K562 (cell line): ENCODE data around the gene MEF2C. TPM values are rescaled to one million over a fixed set of nuclear protein-coding genes. Genes with fewer than 3 reads are reported as not detected.

ENCODE experiments used
- AFF4 ChIP-seq: sonication (generic); formaldehyde crosslinking; IDR thresholded peaks from 2 replicates; pipeline ENCODE4 v1.8.0; 2023; ENCODE audit warnings: mild to moderate bottlenecking, missing genetic modification reagents
- CBFA2T3 ChIP-seq: fragments of 450-650 bp; IDR thresholded peaks from 2 replicates; pipeline ENCODE4 v1.6.1; 2017
- CBX5 ChIP-seq: IDR thresholded peaks from 2 replicates; pipeline ENCODE4 v1.6.1; 2014; ENCODE audit warnings: low read depth, borderline replicate concordance
- FIP1L1 ChIP-seq: fragments of 200-400 bp; formaldehyde crosslinking; IDR thresholded peaks from 2 replicates; pipeline ENCODE4 v1.6.1; 2018; ENCODE audit warnings: mild to moderate bottlenecking, low read depth, low read length; ENCODE audit not compliant: poor library complexity, severe bottlenecking
- FOXM1 ChIP-seq, 2 experiments: fragments of 450-650 bp in 1 of 2; sonication (generic) in 1 of 2; formaldehyde crosslinking in 1 of 2; IDR thresholded peaks; 2 replicates each; pipeline versions ENCODE4 v1.6.1 to v1.9.0; 2017 to 2022; ENCODE audit warnings: low read depth in 2 of 2, mild to moderate bottlenecking in 2 of 2, missing genetic modification reagents in 1 of 2, moderate library complexity in 1 of 2
- GABPB2 ChIP-seq: fragments of 250-450 bp; sonication (Bioruptor Pico); conservative IDR thresholded peaks from 2 replicates; pipeline ENCODE4 v1.5.1; 2021; ENCODE audit warnings: mild to moderate bottlenecking
- KDM5B ChIP-seq: fragments of 200-600 bp; sonication (generic); IDR thresholded peaks from 2 replicates; pipeline ENCODE4 v1.6.1; 2012; ENCODE audit warnings: low read depth, mild to moderate bottlenecking, moderate library complexity, low read length, control low read depth, inconsistent platforms; ENCODE audit not compliant: insufficient replicate concordance
- L3MBTL2 ChIP-seq: fragments of 450-650 bp; IDR thresholded peaks from 2 replicates; pipeline ENCODE4 v1.6.1; 2016; ENCODE audit warnings: mild to moderate bottlenecking, moderate library complexity
- MED1 ChIP-seq: sonication (generic); formaldehyde crosslinking; IDR thresholded peaks from 2 replicates; pipeline ENCODE4 v1.8.1; 2023; ENCODE audit warnings: missing genetic modification reagents, borderline replicate concordance
- MTF1 ChIP-seq: fragments of 250-450 bp; sonication (Bioruptor Pico); IDR thresholded peaks from 2 replicates; pipeline ENCODE4 v1.9.0; 2021; ENCODE audit warnings: moderate library complexity, mild to moderate bottlenecking, inconsistent platforms, borderline replicate concordance
- POLR2H ChIP-seq: IDR thresholded peaks from 2 replicates; pipeline ENCODE4 v1.6.1; 2016; ENCODE audit warnings: missing genetic modification characterization, low read depth, mild to moderate bottlenecking, control low read depth, missing compliant biosample characterization, moderate library complexity
- PRDM10 ChIP-seq: fragments of 450-650 bp; IDR thresholded peaks from 2 replicates; pipeline ENCODE4 v1.6.1; 2018; ENCODE audit not compliant: partially characterized antibody
- RBM17 ChIP-seq: fragments of 200-400 bp; formaldehyde crosslinking; IDR thresholded peaks from 2 replicates; pipeline ENCODE4 v1.6.1; 2017; ENCODE audit warnings: low read depth, mild to moderate bottlenecking, low read length, borderline replicate concordance
- RBM39 ChIP-seq: fragments of 200-400 bp; formaldehyde crosslinking; optimal IDR thresholded peaks from 2 replicates; pipeline ENCODE3; 2018; ENCODE audit warnings: low read depth, low read length
- SRF ChIP-seq, 2 experiments: fragments of 250-450, 450-650 bp in 1 of 2; sonication (Bioruptor Pico) in 1 of 2; sonication (generic) in 1 of 2; formaldehyde crosslinking; IDR thresholded peaks; 2 replicates each; pipeline versions ENCODE4 v1.5.0 to v1.5.1; 2020 to 2022; ENCODE audit warnings: mild to moderate bottlenecking in 1 of 2, missing genetic modification reagents in 1 of 2
- TAF1 ChIP-seq: IDR thresholded peaks from 2 replicates; pipeline ENCODE4 v1.6.1; 2011; ENCODE audit warnings: mild to moderate bottlenecking, low read length, moderate library complexity; ENCODE audit not compliant: insufficient read depth, control insufficient read depth, severe bottlenecking; ENCODE audit errors: extremely low read depth
- TEAD4 ChIP-seq, 2 experiments: sonication (generic) in 1 of 2; formaldehyde crosslinking in 1 of 2; IDR thresholded peaks; 2 replicates each; pipeline versions ENCODE4 v1.6.1 to v1.8.0; 2012 to 2022; ENCODE audit warnings: borderline replicate concordance in 1 of 2, inconsistent platforms in 1 of 2, low read length in 1 of 2, mild to moderate bottlenecking in 1 of 2, missing genetic modification reagents in 1 of 2
- ZBTB1 ChIP-seq: sonication (generic); formaldehyde crosslinking; IDR thresholded peaks from 2 replicates; pipeline ENCODE4 v1.8.1; 2023; ENCODE audit warnings: missing genetic modification reagents, low read depth, mild to moderate bottlenecking, borderline replicate concordance
- ZBTB8A ChIP-seq: fragments of 450-650 bp; IDR thresholded peaks from 2 replicates; pipeline ENCODE4 v1.6.1; 2018; ENCODE audit warnings: mild to moderate bottlenecking, moderate library complexity; ENCODE audit not compliant: partially characterized antibody
- ZKSCAN3 ChIP-seq: fragments of 250-450 bp; sonication (Bioruptor Pico); IDR thresholded peaks from 2 replicates; pipeline ENCODE4 v1.4.0; 2020
- polyA plus RNA-seq, 8 experiments: library from polyadenylated mRNA; depleted of rRNA in 4 of 8; stranded (reverse) in 5 of 8; unstranded in 3 of 8; fragments of >200 nt; fragmentation: Nextera tagmentation in 2 of 8; fragmentation: Illumina TruSeq in 1 of 8; extraction: Ambion mirVana in 2 of 8; extraction: Trizol in 1 of 8; gene quantifications; 2 replicates each; pipeline versions ENCODE4 v1.2.1 to v1.2.3, GENCODE V29; 2011 to 2014; ENCODE audit warnings: inconsistent platforms in 1 of 8, missing spikeins in 1 of 8
- total RNA-seq, 7 experiments: library from RNA; depleted of rRNA in 6 of 7; stranded (reverse); fragments of >200 nt in 6 of 7; fragmentation: Illumina TruSeq in 2 of 7; extraction: Trizol in 2 of 7; gene quantifications; 2 replicates each; pipeline versions ENCODE4 v1.2.1 to v1.2.3, GENCODE V29; 2011 to 2021; ENCODE audit warnings: low replicate concordance in 1 of 7

The MEF2C gene
- total and polyA plus RNA-seq, 9 of the 15 experiments (the other 6 are each of a cell fraction or from before 2014, with no cell fraction given), result 25.1 to 67.8 (median 58.3) TPM

- TF ChIP-seq FOXM1 (IDR thresholded peaks at IDR 0.05; ENCODE audit: low read depth) (peak; percentile 64), FOXM1 (CRISPR knock-in tag; IDR thresholded peaks at IDR 0.05; ENCODE audit: low read depth) (no peak), L3MBTL2 (peak; percentile 68), TEAD4 (IDR thresholded peaks at IDR 0.05; ENCODE audit: low read length) (peak; percentile 90), TEAD4 (CRISPR knock-in tag; IDR thresholded peaks at IDR 0.05; ENCODE audit: borderline replicate concordance) (no peak), GABPB2 (CRISPR knock-in tag) (no peak), CBX5 (no peak), TAF1 (no peak), RBM39 (no peak), ZBTB1 (CRISPR knock-in tag) (no peak), ZKSCAN3 (no peak), POLR2H (tag) (no peak), FIP1L1 (no peak), RBM17 (no peak), AFF4 (CRISPR knock-in tag) (no peak), ZBTB8A (no peak), CBFA2T3 (peak; percentile 93), MTF1 (CRISPR knock-in tag) (no peak), SRF (CRISPR knock-in tag; IDR thresholded peaks at IDR 0.05) (no peak), MED1 (CRISPR knock-in tag) (no peak), PRDM10 (no peak), KDM5B (no peak)
Observed at GRCh38 chr5:88836195-88836838, 46.7 kb downstream of the MEF2C start (continued).
